Tongue (tissue), 2 donors: ENCODE measurements around the gene DYNLL1. TPM values are rescaled to one million over a fixed set of nuclear protein-coding genes. Genes with fewer than 3 reads are reported as not detected.
"Not testable (repeated sequence)": the region's sequence is repeated elsewhere in the genome, so short reads cannot be mapped to it uniquely, and the experiment has no call there.

Experiments
- DNase-seq: peaks from one replicate; pipeline ENCODE4 v3.0.0-alpha.2; 2015
- total RNA-seq: library from RNA; depleted of rRNA; stranded (reverse); fragments of >200 nt; gene quantifications from one replicate; pipeline ENCODE4 v1.2.3, GENCODE V29; 2014

Gene DYNLL1
- total RNA-seq, 1 donor from 2014 or later, result 158 TPM

DNA sequence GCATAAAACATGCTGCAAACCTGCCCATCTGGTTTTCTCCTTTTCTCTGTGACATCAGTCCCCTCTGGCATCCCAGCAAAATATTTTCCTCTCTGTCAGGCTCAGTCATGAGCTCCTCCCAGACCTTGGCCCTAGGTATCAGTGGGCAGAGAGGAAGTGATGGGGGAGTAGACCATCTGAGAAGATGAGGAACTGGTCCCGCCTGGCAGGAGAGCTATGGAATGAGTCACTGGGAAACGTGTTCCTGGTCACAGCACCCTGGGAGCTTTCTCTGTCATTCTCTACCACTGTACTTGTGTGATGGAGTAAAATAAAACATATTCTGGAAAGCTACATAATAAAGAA, 21.3 kb upstream of the DYNLL1 start:
- peak; percentile 56 for DNase-seq

DNA sequence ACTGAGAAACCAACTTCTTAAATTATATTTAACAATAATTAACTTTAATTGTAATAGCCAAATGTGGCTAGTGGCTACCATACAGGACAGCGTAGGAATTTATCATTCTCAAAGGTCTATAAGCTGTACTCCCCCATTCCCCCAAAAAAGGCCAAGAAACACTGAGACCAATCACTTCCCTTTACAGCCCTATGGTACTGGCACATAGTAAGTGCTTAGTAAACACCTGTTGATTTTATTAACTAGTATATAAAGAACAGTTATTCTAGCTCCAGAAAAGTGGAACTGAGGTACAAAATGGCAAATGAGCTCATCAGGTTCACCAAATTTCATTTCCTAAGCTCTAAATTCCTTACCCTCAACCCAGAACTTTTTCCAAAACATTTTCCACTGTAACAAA, 20.3 kb upstream of the DYNLL1 start:
- DNase-seq, result no peak

DNA sequence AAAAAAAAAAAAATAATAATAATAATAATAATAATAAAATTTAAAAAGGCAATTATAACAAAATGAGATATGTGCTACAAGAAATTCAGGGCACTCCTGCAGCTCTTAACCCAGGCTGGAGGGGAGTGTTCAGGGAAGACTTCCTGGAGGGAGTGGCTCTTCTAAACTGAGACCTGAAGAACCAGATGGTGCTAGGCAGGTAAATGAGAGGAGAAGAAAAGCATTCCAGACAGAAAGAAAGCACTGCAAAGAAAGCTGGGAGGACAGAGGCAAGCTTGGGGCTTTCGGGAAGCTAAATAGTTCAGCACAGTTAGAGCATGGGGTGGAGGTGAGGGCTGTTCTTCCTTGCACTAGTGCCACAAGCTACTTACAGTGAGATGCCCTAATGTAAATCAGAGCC, 16.5 kb upstream of the DYNLL1 start:
- DNase-seq, result no peak

DNA sequence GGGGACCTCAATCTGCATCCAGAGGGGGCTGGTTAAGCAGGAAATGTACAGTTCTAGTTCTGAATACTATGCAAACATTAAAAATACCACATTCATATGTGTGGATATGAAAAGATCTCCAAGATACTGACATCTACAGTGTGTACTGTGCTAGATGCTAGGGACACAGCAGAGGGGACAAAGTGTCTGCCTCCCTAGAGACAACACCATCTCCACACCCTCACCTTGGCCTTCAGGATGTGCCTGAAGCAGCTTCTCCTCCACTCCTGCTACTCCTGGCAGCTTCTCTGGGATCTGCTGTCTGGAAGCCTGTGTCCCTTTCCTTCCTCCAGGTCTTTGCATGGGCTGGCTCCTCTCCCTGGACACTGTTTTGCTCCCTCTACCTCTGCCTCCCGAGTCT, 15.7 kb upstream of the DYNLL1 start:
- no peak for DNase-seq

DNA sequence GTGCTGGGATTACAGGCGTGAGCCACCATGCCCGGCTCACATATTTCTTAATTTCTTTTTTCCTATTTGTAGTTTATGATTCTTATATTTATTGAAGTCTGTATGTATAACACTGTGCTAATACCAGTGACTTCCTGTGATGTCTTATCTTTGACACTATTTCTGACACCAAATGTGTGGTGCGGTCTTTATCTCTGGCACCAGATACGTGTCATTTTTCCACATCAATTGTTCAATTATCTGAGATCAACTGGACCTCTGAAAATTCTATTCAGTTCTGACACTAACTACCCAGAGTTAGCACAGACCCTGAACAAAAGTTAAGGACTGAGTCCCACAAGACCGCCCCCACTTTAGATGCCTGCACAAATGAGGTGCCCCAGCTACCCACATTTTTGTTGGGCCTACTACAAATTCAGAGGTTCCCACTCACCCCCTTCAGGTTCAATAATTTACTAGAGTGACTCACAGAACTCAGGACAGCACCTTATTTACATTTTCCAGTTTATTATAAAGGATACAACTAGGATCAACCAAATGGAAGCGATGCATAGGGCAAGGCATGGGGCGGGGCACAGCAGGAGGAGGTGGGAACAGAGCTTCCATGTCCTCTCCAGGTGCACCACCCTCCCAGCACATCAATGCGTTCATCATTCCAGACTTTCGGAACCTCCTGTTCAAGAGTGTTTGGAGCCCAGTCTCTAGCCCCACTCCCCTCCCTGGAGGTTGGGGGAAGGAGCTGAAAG, 14.7 kb upstream of the DYNLL1 start:
- DNase-seq, result no peak

DNA sequence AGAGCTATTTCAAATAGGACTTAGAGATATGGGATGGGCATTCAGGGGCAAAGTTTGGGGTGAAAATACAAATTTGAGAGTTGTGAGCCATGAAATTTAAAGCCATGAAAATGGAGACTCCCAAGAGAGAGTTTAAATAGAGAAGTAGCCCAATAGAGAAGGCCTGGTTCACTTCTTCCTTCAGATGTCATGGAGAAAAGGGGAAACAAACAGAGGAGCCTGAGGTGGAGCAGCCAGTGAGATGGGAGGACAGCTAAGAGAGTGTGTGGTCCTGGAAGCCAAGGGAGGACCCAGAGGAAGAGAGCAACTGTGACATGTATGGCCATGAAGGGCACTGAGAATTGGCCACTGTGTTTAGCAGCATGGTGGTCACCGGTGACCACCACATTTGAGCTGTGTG, 12.3 kb upstream of the DYNLL1 start:
- DNase-seq, result no peak

DNA sequence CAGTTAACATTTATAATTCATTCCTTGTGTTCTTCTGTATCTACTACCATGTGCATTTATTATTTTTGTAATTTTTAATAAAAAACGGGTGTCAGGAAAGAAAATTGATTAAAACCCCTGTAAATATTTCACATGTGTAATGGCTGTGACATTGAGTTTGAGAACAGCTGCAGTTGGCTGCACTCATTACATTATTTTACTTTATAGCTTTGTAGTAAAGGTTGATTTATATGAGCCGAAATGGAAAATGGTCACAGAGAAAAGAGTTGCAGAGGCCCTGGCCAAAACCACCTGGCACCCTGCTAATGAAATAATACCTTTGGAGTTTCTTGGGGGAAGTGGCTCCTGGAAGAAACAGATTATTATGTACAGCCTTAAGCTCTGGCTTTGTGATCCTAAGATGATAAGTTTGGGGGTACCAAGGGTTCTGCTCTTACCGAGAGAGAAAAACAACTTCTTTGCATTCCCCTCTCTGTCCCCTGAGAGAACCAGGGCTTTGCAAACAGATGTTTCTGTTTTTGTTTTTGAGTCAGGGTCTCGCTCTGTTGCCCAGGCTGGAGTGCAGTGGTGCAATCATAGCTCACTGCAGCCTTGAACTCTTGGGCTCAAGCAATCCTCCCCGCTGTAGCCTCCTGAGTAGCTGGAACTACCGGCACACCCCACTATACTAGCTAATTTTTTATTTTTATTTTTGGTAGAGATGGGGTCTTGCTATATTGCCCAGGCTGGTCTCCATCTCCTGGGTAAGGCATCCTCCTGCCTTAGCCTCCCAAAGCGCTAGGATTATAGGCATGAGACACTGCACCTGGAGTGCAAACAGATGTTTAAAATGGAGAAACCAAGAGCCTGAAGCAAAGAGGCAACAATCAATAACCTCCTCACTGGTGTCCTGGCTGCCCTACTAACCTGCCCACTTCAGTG, 9.7 kb upstream of the DYNLL1 start:
- DNase-seq, result no peak

DNA sequence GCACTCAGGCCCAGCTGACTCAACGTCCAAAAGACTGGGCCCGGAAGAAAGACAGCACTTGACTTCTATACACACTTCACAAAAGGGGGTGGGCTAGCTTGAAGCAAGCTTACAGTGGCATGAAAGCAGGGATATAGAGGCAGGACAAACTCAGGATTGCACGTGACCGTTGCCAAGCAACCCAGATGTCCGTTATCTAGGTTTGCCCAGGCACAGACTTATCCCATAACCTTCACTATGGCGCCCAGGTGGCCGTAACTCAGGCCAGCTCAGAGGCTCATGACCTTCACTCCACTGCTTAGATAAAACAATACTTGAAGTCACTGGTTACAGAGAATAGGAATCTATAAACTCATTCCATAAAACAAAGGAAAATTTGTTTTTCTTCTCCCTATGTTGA, 8.4 kb upstream of the DYNLL1 start:
- DNase-seq, result not testable (repeated sequence)

DNA sequence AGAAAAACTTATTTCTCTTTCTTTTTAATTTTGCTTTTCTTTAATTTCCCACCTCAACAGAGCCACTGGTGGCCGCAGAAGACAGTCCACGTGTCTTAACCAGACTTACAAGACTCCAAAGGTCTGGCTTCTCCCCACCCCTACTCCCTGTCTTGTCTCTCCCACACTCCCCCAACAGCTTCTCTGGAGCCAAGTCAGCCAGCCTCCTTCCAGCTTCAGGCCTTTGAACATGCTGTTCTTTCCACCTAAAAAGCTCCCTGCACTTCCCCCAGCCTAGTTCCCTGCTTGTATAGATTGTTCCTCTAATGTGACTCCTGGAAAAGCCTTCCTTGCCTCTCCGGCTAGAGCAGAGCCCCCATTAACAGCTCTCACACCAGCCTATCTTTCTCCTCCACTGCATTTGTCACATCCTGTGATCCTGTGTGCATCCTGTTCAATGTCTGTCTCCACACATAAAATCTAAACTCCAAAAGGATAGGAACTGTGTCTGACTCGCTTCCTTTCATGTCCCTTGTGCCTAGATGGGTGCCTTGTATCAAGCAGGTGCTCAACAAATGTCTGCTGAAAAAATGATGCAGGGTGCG, 7.8 kb upstream of the DYNLL1 start:
- no peak for DNase-seq

DNA sequence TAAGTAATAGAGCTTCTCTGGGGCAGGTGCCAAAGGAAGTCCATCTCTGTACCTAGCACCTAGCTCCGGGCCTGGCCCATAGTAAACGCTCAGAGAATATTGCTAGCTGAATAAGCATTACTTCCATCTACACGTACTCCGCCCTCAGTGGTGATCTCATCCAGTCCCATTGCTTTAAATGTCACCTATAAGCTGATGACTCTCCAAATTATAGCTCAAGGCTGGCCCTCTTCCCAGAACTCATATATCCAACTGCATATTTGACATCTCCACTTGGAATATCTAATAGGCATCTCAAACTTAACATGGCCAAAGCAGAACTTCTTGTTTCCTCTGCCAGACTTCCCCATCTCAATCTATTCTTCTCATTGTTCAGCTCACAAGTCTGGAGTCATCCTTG, 6.9 kb upstream of the DYNLL1 start:
- no peak for DNase-seq

DNA sequence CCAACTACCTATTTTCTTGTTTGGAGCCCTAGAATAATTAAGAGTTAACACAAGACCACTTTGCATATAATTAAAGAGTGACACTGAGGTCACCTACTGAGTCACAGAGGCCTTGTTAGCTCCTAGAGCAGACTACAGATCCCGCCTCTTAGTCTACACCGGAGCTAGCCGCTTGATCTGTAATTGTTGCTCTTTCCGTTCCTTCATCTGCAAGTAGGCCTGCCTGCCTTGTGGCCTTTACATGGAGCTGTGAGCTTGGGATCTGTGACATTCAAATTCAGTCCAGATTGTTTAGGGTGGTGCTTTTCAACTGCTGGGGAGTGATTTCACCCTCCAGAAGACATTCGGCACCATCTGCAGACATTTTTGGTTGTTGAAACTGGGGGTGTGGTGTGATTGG, 5.6 kb upstream of the DYNLL1 start:
- DNase-seq, result no peak

DNA sequence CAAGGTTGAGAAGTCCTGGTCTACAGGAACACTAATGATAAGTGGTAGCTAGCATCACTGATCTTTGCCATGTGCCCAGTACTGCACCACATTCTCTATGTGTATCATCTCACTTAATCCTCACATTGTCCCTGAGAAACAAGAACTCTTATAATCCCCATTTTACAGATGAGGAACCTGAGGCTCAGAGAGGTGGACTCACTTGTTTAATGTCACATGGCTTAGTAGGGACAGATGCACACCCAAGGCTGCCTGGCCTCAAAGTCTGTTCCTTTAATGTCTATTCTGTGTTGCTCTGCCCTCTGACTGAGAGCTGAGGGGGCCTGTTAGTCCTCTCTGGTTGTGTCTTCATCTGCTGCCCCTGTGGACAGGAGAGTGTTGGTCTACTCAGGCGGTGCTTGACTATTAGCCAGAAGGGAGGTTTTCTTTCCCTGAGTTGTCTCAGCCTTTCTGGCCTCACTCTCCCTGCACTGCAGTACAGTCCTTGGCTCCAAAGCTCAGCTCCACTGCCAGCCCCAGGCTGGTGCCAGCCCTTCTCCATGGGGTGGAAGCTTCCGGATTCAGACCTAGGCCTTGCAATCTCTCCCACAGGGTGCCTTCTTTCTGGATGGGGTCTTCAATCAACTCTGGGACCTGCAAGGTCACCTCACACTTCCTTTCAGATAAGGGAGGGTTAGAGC, 4.9 kb upstream of the DYNLL1 start:
- DNase-seq, result no peak

DNA sequence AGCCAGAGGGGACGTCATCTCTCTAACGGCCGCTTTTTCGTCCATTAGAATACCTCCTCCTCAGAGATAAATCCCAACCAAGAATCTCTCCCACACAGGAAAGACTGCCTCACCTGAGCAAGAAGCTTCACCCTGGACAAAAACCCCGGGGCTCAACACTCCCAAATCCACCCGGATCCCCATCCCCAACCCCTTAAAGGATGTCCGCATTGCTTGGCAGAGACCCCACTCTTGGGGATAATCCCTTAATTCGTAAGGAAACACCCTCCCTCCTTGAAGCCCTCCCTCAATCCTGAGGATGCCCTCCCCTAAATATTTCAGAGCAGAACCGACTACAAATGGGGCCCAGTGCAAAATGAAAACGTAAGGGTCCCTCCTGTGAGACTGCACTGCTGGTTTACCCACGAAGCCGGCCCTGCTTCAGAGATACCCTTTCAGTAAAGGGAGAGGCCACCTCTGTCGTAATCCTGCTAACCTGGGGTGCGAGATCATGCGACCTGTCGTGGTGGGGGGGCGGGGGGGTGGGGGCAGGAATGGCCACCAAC, 655 bp upstream of the DYNLL1 start:
- DNase-seq, result peak; percentile 38

DNA sequence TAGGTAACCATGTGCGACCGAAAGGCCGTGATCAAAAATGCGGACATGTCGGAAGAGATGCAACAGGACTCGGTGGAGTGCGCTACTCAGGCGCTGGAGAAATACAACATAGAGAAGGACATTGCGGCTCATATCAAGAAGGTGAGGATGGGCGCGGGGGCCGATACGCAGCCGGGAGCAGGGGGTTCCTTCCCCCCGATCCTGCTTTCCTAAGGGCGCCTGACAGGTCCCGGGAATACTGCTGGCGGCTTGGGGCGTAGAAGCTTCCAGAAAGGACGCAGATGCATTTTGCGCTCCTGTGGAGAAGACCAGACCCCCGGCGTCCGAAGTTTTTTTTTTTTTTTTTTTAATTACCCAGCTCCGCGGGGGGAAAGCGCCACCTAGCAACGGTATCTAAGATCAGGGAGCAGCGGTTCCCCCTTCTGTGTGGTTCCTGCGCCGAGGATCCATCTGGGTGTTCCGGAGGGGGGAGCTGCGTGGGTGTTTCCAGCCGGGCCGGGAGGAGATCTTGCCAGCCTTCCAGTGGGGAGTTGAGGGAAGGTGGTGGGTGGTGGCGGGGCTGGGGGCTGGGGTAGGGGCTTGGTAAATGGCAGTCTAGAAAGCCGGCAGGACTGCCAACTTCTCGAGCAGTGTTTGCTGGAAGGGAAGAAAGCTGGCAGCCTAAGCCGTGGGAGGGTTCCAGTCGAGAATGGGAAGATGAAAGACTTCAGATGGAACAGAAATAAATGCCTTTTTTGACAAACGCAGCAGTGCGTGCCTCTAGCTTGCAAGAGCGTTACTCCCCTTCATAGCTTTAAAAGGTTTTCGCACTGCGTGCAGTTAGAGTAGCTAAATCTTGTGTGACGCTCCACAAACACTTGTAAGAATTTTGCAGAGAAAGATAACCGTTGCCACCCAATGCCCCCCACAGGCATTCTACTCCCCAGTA, 764 bp downstream of the DYNLL1 start:
- peak; percentile 79 for DNase-seq

DNA sequence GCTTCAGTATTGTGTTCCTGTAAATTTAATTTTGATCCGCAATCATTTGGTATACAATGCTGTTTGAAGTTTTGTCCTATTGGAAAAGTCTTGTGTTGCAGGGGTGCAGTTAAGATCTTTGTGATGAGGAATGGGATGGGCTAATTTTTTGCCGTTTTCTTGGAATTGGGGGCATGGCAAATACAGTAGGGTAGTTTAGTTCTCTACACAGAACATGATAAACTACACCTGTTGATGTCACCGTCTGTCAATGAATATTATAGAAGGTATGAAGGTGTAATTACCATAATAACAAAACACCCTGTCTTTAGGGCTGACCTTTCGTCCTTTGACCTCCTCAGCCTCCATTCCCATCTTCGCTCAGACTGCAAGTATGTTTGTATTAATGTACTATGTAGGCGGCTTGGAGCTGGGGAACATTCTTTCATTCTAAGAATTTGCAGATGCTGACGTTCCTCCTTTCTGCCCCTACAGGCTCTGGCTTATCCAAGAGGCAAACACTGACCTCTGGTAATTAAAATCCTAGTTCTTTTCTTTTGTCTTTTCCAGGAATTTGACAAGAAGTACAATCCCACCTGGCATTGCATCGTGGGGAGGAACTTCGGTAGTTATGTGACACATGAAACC, 1.7 kb downstream of the DYNLL1 start:
- no peak for DNase-seq

DNA sequence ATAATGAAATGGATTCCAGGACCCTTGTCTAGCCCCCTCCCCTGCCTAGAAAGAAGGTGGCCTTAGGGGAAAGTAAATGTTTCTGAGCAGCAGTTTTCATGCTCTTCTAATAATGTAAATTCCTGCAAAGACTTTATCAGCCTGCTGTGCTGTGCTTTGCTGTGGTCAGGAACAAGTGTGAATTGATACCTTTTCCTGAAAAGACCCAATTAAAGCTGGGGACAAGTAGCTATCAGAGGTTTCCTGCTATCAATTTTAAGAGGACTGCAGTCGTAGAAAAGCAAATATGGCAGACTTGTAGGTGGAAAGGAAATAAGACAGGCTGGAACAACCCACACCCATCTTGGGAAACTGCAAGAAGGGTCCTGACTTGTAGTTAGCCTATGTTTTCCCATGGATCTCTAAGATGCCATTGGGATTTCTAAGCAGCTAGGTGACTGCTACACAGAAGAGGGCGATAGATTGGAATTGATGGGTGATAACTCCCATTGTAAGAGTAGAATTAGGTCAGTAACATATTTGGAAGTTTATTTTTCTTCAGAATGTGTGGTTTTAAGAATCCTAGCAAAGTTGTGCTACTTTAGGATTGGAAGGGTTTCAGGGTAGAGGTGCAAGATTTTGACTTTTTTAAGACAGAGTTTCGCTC, 3.1 kb downstream of the DYNLL1 start:
- no peak for DNase-seq

DNA sequence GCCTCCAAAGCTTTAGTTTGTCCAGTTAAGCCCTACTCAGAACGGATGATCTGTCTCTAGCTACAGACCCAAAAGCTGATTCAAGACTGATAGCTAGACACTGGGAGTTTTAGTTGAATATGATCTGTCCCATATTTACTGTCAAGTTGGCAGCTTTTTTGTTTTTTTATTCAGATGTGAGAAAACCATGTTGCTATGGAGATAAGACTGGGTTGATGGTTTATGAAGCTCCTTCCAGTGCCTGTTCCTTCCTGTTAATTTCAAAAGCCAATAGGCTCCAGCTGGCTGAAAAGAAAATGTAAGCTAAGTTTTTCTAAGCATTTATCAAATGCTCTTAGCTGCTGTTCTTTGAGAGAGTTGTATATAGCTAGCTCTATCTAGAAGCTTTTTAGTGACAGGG, 4.7 kb downstream of the DYNLL1 start:
- no peak for DNase-seq

DNA sequence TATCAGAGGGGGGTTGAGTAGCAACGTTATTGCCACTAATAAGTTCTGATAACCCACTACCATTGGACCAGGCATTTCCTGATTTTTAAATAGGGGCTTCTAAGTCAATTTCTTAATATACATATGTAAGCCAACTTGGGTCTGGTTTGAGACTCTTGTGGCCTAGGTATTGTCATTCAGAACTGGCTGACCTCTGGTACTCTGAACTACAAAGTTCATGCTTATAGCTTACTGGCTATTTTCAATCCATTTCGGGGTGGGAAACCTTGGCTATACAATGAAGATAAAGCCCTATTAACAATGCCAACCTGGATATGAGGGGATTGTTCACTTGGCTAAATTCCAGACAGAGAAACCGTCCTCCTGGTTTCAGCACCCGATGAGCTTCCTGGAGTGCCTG, 8.7 kb downstream of the DYNLL1 start:
- no peak for DNase-seq

DNA sequence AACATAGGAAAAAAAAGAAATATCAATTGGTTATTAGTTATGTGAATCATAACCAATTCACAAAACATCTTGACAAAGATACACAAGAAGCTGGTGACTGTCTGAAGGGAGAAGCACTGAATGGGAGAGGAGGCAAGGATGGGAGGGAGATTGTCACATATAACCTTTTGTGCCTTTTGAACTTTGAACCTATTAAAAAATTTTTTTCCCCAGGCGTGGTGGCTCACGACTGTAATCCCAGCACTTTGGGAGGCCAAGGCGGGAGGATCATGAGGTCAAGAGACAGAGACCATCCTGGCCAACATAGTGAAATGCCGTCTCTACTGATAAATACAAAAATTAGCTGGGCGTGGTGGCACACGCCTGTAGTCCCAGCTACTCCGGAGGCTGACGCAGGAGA, 12.6 kb downstream of the DYNLL1 start:
- no peak for DNase-seq

DNA sequence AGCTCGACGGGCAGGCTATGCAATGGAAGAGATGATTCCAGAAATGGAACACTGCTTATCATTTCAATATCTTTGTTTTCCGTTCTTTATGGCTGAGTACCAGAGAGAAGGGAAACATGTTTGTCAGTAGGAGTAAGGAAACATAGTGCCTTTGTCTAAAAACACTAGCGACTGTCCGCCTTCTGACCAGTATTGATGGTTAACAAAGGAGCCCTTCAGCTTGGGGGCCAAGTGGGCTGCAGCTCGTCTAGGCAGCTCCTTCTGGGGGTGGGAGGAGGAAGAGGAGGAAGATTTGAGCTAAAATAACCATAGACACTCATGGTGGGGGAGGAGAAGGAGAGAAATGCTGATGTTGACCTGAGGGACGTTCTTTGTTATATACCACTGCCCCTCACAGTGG, 18.1 kb downstream of the DYNLL1 start:
- no peak for DNase-seq
